NCI-H82 treated with DMSO at 0.1 percent for 48 hours (cell line): ENCODE data around the gene BAIAP2.
"Not testable (repeated sequence)": the region's sequence is repeated elsewhere in the genome, so short reads cannot be mapped to it uniquely, and the experiment has no call there.

Source experiments
- DNase-seq: peaks from one replicate; lab custom pipeline; 2025; ENCODE audit not compliant: unreplicated experiment; lab: John Stamatoyannopoulos, UW

The BAIAP2 gene

GRCh38 chr17:81000631-81001357 lies 34.2 kb upstream of the BAIAP2 start:
- DNase-seq, result no peak

GRCh38 chr17:81002013-81002384 lies 33.0 kb upstream of the BAIAP2 start:
- DNase-seq, result no peak

GRCh38 chr17:81002409-81003361 lies 32.3 kb upstream of the BAIAP2 start:
- no peak for DNase-seq

GRCh38 chr17:81003711-81004475 lies 31.1 kb upstream of the BAIAP2 start:
- DNase-seq, result no peak

GRCh38 chr17:81006891-81007290 lies 28.1 kb upstream of the BAIAP2 start:
- DNase-seq, result no peak

- DNase-seq, result no peak
These were observed 26.8 kb upstream of the BAIAP2 start for GRCh38 chr17:81008140-81008539.

- DNase-seq, result no peak
These were observed 25.8 kb upstream of the BAIAP2 start for GRCh38 chr17:81009136-81009535.

- DNase-seq, result no peak
These were observed 24.0 kb upstream of the BAIAP2 start for GRCh38 chr17:81010935-81011334.

GRCh38 chr17:81011951-81012350 lies 23.0 kb upstream of the BAIAP2 start:
- no peak for DNase-seq

GRCh38 chr17:81012574-81013447 lies 22.1 kb upstream of the BAIAP2 start:
- no peak for DNase-seq

GRCh38 chr17:81013642-81014041 lies 21.3 kb upstream of the BAIAP2 start:
- DNase-seq, result no peak

- no peak for DNase-seq
These were observed 19.8 kb upstream of the BAIAP2 start for GRCh38 chr17:81015136-81015535.

- no peak for DNase-seq
These were observed 18.4 kb upstream of the BAIAP2 start for GRCh38 chr17:81016575-81016974.

- not testable (repeated sequence) for DNase-seq
These were observed 17.6 kb upstream of the BAIAP2 start for GRCh38 chr17:81017330-81017729.

GRCh38 chr17:81018044-81018802 lies 16.7 kb upstream of the BAIAP2 start:
- DNase-seq, result peak; percentile 96

GRCh38 chr17:81019563-81020442 lies 15.1 kb upstream of the BAIAP2 start:
- no peak for DNase-seq

- DNase-seq, result no peak
These were observed 14.5 kb upstream of the BAIAP2 start for GRCh38 chr17:81020443-81020766.

- DNase-seq, result no peak
These were observed 14.0 kb upstream of the BAIAP2 start for GRCh38 chr17:81020767-81021497.
